NCI-H2227 (cell line): ENCODE data around the gene OTUB2.

ENCODE experiments used
- DNase-seq: peaks from one replicate; lab custom pipeline; 2025; ENCODE audit not compliant: unreplicated experiment; lab: John Stamatoyannopoulos, UW

OTUB2 gene

DNA sequence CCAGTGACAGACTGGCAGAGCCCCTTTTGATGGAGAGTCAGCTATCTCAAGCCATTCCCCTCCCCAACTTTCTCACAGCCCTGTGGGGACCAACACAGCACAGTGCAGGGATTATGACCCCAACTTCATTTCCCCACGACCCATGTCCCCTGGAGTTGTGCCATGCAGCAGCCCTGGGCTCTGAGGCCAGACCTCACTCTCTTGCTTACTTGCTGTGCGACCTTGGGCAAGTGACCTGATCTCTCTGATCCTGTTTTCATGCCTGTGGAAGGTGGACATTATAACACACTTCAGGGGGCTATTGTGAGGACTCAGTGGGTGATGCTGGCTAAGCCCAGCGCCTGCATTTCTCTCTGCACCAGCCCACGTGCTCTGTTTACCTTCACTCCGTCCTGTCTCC is 14.1 kb downstream of the OTUB2 start:
- no peak for DNase-seq

DNA sequence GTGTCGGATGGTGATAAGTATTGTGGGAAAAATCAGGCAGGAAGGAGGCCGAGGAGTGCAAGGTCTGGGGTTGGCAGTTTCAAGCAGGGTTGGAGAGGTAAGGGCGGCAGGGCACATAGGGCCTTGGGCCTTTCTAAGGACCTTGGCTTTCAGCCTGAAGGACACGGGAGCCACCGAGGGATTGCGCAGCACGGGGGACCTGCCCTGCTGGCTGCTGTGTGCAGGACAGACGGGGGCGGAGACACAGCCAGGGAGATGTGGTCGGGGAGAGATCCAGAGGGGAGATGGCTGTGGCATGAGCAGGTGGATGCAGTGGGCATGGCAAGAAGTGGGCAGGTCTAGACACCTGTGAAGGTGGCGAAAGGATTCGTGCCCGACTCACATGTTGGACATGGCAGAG is 14.7 kb downstream of the OTUB2 start:
- no peak for DNase-seq

- no peak for DNase-seq
These were observed 15.6 kb downstream of the OTUB2 start for GRCh38 chr14:94041551-94042346.

- DNase-seq, result no peak
These were observed 16.4 kb downstream of the OTUB2 start for GRCh38 chr14:94042433-94043091.

DNA sequence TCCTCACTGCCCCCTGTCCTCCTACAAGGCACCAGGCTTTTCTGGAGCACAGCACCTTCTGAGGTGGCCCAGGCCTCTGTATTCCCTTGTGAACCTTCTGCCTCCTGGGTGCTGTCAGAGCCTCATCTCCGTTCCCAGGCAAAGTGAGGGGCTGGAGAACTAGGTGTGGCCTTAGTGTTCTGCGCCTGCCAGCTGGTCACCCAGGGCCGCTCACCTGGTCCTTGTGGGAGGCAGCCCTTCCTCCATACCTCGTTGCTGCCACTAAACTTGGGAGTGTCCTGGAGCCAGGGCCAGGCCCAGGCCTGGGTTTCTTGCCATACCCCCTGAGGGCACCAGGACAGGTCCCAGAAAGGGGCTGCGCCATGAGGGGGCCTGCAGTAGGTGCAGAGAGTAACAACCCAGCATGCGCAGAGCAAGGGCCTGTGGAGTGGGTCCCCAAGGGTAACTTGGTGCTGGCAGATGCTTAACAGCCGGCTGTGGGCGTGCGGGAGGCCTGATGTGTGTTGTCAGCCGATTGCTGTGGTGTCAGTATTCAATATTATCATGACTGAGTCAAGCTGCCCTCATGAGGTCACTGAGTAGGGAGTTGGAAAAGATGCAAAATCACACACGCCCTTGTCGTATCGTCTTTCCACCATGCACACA is 17.1 kb downstream of the OTUB2 start:
- DNase-seq, result no peak

DNA sequence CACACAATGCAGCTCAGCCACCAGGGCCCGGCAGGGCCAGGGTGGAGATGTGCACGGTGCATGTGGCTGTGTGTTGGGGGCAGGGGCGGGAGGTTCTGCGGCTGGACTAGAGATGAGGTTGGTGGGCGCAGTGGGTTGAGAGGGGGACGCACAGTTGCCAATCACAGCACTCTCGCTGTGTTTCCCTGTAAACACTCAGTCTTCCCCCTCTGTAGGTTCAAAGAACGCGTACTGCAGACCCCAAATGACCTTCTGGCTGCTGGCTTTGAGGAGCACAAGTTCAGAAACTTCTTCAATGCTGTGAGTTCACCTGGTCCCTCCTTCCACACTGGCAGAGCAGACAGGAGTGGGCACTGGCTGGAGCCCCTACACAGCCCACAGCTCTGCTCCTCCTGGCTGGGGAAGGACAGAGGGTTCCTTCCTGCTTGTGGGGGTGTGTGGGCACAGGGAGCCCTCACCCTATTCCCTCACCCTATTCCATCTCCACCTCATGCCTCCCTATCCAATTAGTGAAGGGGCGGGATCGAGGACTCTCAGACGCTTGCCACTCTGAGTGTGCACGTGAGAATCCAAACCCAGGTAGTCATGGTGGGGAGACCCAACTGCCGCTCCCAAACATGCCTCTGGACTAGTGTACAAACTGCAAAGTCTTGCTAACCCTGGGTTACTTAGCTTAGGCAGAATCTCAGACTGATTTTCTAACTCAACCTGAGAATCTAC is 17.8 kb downstream of the OTUB2 start:
- DNase-seq, result no peak

GRCh38 chr14:94044476-94045091 is 18.4 kb downstream of the OTUB2 start:
- no peak for DNase-seq

DNA sequence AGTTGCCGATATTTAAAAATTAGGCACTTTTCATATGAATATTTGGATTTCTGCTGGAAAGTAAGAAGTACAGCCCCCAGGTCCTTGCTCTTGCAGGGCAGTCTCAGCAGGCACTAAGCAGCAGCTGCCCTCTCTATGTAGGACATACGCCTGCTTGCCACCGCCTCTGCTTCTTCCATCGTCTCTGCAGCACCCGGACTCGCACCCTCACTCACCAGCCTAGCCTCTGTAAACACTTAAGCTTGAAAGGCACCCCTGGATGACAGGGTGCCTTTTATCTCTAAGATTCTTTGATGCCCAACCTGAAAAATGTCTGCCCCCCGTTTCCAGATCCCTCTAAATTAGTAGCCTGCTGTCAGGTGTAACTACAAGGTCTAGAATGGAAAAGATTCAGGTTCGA is 19.0 kb downstream of the OTUB2 start:
- no peak for DNase-seq

DNA sequence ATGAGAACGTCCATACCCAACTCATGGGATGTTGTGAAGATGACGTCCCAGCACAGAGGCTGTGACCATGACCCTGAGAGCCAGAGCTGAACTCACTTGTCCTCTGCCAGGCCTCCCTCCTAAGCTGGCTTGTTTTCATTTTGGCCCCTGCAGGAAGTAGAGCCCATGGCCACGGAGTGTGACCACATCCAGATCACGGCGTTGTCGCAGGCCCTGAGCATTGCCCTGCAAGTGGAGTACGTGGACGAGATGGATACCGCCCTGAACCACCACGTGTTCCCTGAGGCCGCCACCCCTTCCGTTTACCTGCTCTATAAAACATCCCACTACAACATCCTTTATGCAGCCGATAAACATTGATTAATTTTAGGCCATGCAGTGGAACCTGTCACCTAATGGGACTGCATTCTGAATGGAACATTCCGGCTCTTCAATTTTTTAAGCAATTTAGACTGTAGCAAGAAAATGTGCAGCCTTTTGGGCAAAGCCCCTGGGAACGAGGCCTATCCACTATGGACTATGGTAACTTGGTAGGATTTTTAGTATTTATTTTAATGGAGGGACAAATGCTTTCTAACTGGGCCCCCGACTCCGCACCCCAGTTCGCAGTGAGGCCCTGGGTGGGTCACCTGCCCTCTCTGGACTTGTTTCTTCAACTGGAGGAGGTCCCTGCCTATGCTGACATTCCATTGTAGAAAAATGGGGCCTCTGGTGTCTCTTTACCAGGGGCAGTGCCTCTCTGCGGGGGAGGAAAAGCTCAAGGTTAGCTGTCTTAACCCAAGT is 19.6 kb downstream of the OTUB2 start:
- no peak for DNase-seq

DNA sequence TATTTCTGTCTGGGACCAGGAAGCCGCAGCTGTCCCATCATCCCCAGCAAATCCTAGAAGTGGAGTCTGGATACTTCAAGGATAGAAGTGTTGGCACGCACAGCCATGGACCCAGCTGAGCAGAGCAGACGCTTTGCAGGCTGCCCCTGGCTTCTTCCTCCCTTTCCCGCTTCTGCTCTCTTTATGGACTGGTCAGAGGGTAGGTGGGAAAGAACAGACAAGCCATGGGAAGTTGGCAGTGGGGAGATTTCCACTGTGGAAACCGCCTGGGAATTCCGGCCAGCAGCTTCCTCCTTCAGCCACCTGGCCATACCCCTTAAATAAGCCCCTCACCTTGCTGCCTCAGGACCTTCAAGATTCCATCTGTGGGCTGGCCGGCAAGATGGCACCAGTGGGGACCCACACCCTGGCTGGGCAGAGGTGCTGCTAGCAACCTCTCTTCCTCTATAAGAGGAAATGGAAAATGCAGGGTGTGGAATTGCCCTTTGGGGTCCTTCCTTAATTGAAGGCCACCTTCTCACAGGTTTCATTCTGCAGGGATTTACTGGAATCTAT is 20.6 kb downstream of the OTUB2 start:
- DNase-seq, result no peak

DNA sequence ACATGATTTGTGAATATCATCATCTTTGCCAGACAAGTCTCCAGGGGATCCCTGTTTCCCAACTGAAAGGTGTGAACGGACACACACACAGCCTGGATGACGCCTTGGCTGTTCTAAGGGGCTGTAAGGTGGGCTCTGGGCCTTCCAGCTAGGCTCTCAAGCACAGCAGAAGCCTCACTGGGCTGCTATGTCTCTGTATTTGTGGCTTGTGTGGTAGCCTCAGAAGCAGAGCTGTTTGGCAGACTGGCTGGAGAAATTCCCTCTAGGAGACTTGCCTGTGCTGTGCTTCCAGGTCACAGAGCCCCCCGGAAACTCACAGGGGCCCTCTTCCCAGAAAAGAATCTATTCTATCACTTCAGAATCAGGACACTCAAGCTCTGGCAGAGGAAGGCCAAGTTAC is 21.4 kb downstream of the OTUB2 start:
- no peak for DNase-seq

DNA sequence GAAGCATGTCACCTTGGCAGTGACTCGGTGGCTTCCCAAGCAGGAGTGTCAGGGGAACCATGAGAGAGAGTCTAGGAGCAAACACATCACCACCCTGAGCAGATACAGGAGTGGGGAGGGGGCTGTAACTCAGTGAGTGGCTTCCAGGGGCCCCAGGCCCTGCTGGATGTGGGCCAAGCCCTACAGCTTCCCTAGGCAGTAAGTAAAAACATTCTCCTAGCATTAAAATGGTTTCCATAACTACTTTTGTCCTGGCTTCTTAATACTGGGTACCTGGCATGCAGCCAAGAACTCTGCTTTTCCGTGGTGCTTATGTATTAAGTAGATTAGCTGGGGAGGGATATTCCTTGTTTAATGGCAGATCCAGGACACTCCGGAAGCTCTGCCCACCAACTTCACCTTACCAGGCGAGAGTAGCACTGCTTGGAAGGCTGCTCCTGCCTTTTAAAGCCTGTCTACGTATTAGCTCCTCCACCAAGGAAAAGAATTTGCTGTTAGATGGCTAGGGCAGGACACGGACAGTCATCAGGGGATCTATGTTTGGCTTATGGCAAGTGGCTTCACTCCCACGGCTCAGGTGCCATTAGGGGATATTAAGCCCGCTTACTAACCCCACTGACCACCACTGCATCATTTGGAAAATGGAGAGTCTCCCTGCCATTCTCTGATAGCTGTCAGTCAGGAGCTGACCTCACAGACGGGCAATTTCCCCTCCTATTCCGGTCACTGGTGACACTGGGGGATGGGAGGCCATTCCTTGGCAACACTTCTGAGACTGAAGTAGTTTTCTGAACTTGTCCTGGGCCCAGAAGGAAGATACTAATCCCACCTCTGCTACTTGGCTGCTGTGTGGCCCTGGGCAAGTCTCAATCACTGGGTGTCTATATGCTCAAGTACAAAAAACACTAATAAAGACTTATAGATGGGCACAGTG is 22.8 kb downstream of the OTUB2 start:
- DNase-seq, result peak; percentile 92

GRCh38 chr14:94049625-94050023 is 23.5 kb downstream of the OTUB2 start:
- no peak for DNase-seq

DNA sequence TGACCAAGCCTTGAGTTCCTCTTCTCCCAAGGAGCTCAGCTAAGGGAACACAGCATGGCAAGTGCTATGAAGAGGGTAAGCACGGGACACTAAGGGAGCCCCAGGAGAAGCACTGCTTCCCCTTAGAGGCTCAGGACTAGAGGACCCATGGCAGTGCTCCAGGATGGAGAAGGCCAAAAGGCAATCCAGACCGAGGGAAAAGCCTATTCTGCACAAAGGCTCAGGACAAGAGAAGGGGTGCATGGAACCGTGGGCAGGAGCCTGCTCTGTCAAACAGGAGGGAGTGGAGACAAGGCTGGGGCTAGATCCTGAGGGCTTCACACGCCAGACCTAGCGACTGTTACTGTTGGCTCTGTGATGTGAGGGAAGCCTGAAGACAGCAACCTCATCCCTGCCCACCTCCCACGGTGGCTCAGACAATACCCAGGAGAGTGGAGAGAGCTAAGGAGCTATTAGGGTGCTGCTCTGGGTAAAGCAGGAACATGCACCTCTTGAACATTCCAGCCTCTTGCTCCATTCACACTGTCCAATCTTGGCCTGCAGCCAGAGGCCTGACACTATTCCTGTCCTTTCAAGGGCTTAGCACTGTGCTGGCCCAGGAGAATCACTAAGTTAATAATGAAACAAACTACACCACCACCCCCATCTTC is 24.2 kb downstream of the OTUB2 start:
- no peak for DNase-seq

DNA sequence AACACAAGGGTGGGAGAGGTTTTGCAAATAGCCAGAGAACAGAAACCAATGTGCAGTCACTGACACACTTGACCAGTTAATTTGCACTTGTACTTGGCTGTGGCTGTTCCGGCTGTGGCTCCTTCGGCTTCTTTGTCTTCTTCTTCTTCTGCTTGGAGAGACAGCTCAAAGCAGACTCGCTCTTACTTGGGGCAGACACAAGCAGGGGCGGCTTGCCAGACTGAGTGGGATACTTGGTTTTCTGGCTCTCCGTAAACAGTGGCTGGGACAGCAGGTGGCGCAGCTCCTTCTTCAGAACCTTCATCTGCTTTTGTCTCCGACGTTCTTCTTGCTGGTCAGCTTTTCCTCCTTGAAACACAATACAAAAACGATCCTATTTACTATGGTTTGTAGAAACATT is 25.0 kb downstream of the OTUB2 start:
- DNase-seq, result peak; percentile 68

- DNase-seq, result no peak
These were observed 25.6 kb downstream of the OTUB2 start for GRCh38 chr14:94051779-94052178.

GRCh38 chr14:94052199-94052598 is 26.1 kb downstream of the OTUB2 start:
- no peak for DNase-seq

- DNase-seq, result no peak
These were observed 26.5 kb downstream of the OTUB2 start for GRCh38 chr14:94052662-94053061.
